ENCODE measurements around the gene CLCN1.
"Not testable (repeated sequence)": the region's sequence is repeated elsewhere in the genome, so short reads cannot be mapped to it uniquely, and the experiment has no call there.

The CLCN1 gene

DNA sequence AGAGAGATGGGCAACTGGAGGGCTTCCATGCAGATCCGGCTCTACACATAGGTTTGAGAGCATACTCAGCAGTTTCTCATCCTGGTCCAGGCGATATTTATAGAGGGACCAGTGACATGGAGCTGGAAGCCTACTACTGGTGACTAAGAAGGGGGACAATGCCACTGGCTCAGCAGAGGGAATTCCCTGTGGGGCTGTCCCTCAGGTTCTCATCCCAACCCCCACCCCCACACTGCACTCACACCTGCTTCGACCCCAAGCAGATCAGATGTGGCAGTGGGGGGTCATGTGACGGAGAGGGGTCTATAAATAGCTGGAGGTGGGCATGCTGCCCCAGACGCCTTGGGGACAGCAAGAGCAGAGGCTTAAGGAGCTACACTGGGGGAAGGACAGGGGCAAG lies at the start of gene CLCN1:
Gene CLCN1 (plus strand): TSS at position 336 of the 400 bp plus-strand sequence. CDS start 102 bp downstream, outside the sequence.
- DNase-seq, result no peak

DNA sequence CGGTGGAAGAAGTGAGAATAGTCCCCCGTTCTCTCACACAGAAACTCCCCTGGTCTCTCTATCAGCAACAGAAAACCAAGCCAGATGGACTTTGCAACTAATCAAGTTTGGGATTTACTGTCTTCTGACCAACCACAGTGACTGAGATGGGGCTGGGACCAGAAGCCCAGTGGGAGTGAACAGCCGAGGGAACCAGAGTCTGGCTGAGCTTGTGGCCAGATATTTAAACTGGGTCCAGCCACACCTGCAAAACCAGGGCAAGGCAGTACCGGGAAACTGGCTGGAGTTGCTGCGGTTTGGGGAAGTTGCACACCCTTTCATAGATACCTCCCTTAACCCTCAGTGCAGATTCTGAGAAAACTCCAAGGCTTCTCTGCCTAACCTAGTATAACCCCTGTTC lies 46.7 kb upstream of the CLCN1 start:
- no peak for DNase-seq

DNA sequence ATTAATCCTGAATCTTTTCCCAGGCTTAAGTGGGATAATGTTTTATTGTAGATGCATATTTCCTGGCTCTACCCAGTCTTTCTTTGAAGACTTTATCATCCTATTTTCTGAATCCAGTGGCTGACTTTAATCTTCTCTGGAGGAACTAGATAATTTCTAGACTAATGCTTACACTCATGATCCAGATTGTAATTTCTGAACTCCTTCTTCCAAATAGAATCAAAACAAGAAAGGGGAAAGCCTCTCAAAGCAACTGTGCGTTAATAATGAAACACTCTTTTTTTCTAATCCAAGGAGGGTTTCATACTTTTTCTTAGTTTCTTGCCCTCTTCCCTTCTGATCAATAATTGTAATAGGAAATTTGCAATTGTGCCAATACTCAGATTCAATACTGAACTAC lies 44.7 kb upstream of the CLCN1 start:
- DNase-seq, result no peak

DNA sequence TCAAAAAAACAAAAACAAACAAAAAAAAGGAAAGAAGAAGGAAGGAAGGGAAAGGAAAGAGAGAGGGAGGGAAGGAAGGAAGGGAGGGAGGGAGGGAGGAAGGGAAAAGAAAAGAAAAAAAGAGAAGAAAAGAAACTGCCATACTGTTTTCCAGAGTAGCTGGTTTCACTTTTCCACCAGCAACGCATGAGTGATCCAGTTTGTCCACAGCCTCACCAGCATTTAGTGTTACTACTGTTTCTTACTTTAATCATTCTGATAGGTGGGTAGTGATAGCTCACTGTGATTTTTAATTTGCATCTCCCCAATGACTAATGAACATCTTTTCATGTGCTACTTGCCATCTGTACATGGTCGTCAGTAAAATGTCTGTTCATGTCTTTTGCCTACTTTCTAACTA lies 43.0 kb upstream of the CLCN1 start:
- no peak for DNase-seq

DNA sequence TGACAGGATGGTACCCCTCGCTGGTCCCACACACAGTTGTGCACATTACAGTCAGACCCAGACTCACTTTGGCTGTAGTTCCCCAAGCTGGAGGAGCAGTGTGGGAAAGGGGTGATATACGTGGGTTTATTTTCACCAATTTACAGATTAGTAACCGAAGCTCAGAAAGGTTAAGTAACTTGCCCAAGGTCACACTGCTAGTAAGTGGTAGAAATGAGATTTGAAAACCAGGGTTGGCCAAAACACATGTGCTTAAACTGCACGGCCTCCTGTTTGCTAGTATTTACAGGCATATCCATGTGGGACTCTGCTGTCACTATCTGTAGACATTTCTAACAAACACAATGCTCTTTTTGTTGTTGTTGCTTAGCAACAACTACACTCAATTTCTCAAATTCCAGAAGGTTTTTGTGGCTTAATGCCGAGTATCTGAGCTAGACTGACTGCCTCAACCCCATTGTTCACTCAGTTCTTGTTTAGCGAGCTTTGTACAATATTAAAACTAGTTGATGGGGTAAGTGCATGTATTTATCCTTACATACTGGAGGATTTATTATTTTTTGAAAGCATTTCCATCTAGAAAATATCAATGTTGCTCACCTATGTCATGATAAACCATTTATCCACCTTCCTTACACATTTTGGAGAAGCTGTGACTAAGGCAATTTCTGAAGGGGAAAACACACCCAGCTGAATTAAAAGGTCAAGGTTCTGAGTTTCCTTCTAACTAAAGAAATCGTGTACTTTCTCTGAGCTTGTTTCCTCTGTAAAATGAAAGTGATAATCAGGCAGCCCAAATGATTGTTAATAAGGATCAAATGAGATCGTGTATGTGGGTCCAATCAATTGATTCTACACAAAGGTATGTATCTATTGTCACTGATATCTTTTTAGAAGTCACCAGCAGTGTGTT lies 36.5 kb upstream of the CLCN1 start:
- DNase-seq, result no peak

DNA sequence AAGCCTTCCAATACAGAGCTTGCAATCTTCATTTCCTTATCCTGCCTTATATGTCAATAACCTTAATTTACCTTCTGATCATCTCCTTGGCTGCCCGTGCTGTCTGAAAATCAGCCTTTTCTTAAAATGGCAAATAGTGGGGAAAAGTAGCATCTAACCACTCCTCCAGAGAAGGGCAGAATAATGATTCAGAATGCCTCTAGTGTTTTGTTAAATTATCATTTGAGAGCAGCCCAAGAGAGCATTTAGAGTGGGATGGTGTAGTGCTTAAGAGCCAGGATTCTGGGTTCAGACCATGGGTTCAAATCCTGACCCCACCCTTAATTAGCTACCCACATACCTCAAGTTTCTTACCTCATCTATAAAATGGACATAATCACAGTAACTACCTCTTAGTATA lies 35.8 kb upstream of the CLCN1 start:
- DNase-seq, result no peak

DNA sequence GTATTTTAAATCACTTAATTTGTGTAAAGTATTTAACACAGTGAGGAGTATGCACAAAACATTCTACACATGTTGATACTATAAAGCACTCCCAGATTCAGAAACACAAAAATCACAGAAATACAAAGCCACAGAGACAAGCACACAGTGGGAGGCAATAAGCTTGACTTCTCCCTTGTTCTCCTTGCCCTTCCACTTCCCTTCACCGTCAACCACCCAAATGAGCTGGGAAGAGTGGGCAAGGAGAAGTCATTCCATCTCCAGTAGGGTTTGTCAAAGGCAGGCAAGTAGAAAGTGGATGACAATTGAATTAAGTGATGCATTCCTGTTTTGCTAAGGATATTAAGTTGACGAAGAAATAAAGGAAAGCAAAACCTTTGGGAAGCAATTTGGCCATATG lies 35.3 kb upstream of the CLCN1 start:
- DNase-seq, result no peak

DNA sequence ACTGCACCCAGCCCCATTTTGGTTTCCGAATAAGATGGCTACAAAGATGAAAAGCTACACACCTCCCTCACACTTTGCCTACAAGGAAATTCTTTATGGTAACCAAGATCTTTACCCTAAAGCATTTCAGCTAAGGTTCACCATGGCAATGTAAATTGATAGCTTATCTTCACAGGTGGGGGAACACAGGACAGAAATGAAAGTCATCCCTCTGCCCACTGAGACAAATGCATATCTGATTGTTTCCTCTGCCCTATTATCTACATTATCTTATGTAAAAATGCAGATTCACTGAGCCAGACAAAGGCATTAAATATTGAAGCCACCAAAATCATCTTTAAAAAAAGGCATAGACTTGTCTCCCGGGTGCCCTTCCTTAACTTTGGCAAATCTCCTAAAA lies 34.4 kb upstream of the CLCN1 start:
- no peak for DNase-seq

DNA sequence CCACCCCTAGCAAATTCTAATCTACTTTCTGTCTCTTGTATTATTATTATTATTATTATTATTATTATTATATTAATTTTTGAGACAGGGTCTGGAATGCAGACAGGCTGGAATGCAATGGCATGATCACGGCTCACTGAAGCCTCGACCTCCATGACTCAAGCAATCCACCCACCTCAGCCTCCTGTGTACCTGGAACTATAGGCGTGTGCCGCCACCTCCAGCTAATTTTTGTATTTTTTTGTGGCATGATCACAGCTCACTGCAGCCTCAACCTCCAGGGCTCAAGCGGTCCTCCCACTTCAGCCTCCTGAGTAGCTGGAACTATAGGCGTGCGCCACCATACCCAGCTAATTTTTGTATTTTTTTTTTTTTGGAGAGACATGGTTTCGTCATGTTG lies 33.8 kb upstream of the CLCN1 start:
- DNase-seq, result no peak

DNA sequence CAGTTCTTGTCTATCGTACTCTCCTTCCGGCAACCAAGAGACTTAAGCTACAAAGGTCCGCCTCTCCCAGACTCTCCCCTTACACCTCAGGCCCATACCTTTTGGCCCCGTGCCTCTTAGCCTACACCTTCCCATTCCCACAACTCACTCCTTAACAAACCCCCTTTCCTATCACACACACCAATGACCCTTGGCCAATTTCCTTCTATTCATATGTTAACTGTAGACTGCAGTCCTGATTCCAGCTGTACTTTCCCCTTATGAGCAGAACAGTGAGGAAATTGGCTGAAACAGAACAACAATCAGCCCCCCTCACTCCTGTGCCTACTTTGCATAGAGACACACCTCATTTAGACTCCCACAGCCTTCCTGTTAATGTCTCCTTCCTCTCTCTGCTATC lies 32.5 kb upstream of the CLCN1 start:
- DNase-seq, result no peak

DNA sequence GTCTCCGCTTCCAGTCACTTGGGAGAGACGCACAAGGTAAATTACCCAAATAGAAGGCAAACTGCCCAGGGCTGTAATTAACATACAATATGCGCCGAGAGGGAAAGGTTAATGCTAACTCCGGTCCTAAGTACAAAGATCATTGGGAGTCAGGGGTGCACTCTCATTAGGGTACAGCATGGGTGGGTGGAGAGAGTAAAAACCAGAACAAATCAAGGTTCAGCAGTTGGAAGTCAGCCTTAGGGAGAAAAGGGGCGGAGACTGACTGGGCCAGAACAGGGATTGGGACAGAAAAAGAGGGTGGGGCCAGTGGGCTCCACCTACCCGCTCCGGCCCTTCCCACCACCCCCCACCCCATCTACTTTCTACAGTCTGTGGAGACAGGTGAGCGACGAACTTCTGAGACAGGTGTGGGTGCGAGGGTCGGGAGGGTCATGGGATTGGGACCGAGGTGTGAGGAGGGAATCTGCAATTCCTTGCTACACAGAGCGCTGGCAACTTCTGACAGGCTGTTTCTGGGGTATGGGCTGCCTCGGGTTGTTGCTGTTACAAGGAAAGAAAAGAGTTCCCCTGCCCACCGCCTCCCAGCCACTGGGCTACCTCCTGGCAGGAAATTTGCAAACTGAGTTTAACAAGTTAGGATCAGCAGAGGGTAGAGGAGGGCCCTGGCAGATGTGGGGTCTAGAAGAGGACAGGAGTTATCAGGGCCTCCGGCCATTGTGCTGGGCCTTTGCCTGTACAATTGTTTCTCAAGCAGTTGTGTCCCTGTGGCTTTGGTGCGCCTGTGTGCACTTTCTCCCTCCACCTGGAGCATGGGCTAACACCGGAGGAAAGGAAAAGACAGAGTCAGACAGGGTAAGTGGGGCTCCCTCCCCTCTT lies 31.1 kb upstream of the CLCN1 start, which contains the start of gene TMEM139:
Gene TMEM139 (plus strand): TSS at position 368 of the 879 bp plus-strand sequence. CDS start 1,000 bp downstream, outside the sequence.
- DNase-seq, result no peak

DNA sequence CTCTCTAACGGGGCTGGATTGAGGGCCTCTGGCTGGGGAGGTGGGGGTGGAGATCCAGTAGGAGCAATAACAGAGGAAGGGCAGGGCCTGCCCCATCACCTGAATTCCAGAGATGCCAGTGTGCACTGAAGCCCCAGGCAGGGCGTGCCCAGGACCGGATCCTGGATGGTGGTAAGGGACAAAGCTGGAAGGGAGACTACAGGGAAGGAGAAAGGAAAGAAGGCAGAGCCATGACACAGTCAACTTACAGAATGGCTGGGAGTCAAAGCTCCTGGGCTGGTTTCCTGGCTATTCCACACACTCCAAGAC lies 30.5 kb upstream of the CLCN1 start:
- no peak for DNase-seq

DNA sequence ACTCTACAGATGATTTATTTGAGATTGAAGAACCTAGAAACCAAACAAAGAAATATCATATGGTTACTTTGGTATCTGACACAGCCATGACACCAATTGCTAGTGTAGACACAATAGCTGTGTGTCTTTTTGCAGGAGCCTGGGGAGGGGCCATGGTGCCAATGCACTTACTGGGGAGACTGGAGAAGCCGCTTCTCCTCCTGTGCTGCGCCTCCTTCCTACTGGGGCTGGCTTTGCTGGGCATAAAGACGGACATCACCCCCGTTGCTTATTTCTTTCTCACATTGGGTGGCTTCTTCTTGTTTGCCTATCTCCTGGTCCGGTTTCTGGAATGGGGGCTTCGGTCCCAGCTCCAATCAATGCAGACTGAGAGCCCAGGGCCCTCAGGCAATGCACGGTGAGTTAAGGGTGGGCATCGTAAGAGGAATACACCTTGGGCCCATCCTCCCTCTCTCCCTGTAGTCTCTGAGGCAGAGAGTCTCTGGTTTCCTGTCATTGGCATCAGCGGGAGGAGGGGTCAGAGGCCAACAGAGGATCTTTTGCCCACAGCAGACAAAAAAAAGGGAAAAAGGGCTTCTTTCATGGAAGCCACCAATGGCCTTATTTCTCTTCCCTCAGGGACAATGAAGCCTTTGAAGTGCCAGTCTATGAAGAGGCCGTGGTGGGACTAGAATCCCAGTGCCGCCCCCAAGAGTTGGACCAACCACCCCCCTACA lies 29.9 kb upstream of the CLCN1 start:
- no peak for DNase-seq

DNA sequence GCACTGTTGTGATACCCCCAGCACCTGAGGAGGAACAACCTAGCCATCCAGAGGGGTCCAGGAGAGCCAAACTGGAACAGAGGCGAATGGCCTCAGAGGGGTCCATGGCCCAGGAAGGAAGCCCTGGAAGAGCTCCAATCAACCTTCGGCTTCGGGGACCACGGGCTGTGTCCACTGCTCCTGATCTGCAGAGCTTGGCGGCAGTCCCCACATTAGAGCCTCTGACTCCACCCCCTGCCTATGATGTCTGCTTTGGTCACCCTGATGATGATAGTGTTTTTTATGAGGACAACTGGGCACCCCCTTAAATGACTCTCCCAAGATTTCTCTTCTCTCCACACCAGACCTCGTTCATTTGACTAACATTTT lies 29.4 kb upstream of the CLCN1 start:
- no peak for DNase-seq

DNA sequence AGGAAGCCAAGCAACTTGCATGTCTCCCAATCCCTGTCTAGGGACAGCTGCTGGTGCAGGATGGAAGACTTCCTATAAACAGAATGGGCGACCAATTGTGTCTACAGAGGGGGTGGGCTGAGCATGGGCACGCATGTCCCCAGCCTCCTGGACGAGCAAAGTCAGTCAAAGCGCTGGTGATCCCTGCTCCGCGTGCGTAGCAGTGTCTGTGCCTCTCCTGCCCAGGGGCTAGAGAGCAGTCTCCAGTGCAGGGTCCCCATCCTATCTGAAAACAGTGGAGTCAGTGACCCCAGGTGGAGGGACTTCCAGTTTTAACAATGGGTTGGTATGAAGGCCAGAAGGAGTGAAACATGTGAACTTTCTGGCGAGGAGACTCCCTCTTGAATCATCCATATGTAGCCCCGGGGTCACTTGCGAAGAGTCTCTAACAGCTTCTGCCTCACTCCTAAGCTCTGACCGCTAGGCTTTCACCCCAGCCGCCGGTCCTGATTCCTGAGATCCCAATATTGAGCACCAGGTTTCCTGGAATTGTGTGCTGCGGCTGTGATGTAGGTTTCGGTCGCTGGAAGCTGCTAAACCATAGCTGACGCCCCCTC lies 28.5 kb upstream of the CLCN1 start:
- DNase-seq, result no peak

DNA sequence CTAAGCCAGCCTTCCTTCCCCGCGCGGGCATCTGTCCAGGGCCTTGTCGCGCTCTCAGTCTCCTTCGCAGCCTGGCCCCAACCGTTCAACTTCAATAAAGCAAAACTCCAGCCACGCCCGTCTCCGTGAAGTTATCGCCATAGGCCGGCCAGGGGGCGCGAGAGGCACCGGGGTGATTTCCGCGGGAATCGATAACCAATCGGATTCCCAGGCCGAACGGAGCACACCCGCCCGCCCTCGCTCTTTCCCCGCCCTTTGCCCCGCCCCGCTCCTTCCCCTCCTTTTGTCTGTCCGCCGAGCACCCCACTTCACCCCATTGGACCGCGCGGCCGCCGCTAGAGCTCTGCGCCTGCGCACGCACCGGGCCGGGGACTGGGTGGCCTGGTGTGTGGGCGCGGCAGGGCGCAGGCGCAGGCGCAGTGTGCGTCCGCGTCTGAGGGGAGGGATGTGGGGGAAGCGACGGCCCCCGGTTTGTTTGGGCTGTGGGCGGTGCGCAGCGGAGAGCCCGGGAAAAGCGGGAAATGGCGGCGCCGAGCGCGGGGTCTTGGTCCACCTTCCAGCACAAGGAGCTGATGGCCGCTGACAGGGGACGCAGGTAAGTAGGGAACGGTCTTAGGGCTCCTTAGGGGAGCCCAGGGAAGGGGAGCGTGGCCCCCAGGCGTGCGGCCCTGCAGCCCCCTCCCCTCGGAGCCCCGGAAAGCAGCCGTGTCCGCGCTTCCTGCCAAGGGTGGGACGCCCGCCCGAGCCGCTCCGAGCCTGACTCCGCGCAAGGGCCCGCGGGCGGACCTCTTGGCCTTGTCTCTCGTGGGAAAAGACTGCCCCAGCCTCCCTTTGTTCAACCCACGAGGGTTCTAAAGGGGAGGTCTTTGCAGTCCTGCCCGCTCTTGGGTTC lies 27.7 kb upstream of the CLCN1 start, which contains the start of gene CASP2:
Gene CASP2 (plus strand): TSS at position 417 of the 892 bp plus-strand sequence. CDS start 105 bp downstream, at position 522.
- DNase-seq, result peak; percentile 55

DNA sequence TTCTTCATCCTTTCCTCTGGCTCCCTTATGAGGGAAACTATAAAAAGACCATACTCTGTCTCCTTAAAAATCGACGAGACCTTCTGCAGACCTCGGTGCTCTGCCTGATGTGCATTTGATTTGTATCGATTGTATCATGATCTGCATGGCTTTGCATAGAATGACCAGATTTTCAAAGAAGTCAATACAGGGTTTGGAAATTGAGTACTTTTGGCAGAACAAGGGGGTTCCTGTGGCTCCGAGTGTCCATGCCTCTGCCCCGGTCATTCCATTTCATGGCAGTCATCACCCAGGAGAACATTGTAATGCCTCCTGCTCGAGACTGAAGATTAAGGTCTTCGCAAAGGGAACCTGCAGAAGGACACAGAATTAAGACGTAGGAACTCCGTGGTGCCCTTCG lies 27.1 kb upstream of the CLCN1 start:
- no peak for DNase-seq

DNA sequence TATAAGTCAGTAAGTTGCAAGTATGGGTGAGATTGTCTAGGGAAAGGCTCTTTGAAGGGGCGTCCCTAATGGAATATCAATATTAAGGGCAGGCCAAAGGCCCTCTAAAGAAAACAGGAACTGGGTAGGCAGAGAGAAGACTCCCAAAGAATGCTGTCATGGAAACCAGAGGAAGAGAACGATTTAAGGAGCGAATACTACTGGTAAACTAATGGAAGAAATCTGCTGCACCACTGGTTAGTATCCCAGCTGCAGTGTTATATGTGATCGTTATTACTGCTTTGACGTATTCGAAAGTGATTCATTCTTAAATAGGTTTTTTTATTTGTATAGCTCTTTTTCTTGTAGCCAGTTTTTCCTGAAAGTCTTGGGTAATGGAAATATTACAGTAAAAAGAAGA lies 26.5 kb upstream of the CLCN1 start:
- no peak for DNase-seq

DNA sequence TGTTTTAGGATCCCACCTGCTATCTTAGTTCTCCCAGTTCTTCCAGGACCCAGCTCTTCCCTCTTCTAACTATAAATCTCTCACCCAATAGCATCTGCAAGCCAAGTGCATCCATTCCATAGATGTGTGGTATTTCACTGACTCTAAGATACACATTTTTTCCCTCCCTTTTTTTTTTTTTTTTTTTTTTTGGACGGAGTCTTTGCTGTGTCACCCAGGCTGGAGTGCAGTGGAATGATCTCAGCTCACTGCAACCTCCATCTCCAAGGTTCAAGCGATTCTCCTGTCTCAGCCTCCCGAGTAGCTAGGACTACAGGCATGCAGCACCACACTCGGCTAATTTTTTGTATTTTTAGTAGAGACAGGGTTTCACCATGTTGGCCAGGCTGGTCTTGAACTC lies 26.0 kb upstream of the CLCN1 start:
- DNase-seq, result not testable (repeated sequence)

DNA sequence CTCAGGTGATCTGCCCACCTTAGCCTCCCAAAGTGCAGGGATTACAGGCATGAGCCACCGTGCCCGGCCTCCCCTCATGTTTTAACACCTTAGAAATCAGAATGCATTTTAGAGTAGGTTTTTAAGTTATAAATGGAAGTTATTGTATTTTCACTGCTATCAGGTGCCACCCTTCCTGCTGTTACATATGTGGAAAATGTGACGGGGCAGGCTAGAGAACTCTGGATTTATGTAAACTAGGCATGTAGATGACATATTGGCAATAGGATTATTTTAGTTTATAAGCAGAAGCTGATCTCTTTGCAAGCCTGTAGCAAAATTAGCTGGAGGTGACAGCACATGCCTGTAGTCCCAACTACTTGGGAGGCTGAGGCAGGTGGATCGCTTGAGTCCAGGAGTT lies 25.6 kb upstream of the CLCN1 start:
- no peak for DNase-seq

DNA sequence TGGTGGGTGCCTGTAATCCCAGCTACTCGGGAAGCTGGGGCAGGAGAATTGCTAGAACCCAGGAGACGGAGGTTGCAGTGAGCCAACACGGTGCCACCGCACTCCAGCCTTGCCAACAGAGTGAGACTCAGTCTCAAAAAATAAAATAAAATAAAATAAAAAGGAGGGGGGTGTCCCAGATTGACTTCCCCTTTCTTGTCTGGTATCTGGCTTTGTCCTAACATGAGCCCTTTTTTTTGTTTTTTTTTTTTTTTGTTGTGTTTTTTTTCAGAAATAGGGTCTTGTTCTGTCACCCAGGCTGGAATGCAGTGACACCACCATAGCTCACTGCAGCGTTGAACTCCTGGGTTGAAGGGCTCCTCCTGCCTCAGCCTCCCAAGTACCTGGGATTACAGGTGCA lies 23.0 kb upstream of the CLCN1 start:
- no peak for DNase-seq

DNA sequence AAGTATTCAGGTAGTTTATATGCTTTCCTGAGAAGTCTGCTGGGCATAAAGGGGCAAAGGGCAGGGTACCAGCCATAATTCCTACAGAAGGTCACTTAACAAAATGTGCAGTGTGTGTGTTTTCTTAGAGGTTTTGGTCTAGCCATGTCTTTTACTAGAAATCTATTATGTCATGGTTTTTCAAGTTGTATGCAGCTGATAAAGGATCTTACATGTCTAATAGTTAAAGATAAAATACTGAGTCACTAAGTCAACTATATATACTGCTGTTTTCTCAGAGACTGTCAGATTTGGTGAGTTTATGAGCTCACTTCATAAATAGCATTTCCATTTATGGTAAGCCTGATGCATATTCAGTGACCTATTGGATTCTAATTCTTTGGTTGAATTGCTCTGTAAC lies 20.0 kb upstream of the CLCN1 start:
- no peak for DNase-seq
